HG02763 (cell line): ENCODE data around the gene ARFRP1.
"Not testable (repeated sequence)": the region's sequence is repeated elsewhere in the genome, so short reads cannot be mapped to it uniquely, and the experiment has no call there.

Experiments
- ATAC-seq: cut with Tn5 transposase; IDR thresholded peaks from one replicate; pipeline ENCODE4 v1.9.1; 2021; ENCODE audit warnings: mild to moderate bottlenecking, moderate library complexity; ENCODE audit not compliant: unreplicated experiment

Gene ARFRP1

GRCh38 chr20:63733579-63734081 is 25.9 kb upstream of the ARFRP1 start:
- ATAC-seq: no peak

GRCh38 chr20:63733117-63733516 is 25.3 kb upstream of the ARFRP1 start:
- ATAC-seq: no peak

GRCh38 chr20:63732118-63733095 is 24.6 kb upstream of the ARFRP1 start:
- no peak for ATAC-seq

- ATAC-seq: no peak
These were observed 23.6 kb upstream of the ARFRP1 start for GRCh38 chr20:63731410-63731809.

GRCh38 chr20:63730189-63730733 is 22.5 kb upstream of the ARFRP1 start:
- not testable (repeated sequence) for ATAC-seq

GRCh38 chr20:63722967-63723622 is 15.3 kb upstream of the ARFRP1 start:
- ATAC-seq: not testable (repeated sequence)

GRCh38 chr20:63718996-63719395 is 11.2 kb upstream of the ARFRP1 start:
- ATAC-seq: no peak

- no peak for ATAC-seq
These were observed 7.1 kb upstream of the ARFRP1 start for GRCh38 chr20:63714858-63715257.

- ATAC-seq: no peak
These were observed 4.4 kb upstream of the ARFRP1 start for GRCh38 chr20:63712191-63712590.

GRCh38 chr20:63711085-63711645 is 3.4 kb upstream of the ARFRP1 start:
- no peak for ATAC-seq

GRCh38 chr20:63709149-63709527 is 1.4 kb upstream of the ARFRP1 start:
- no peak for ATAC-seq

GRCh38 chr20:63708301-63709148 is 749 bp upstream of the ARFRP1 start:
- peak; percentile 11 for ATAC-seq

- ATAC-seq: peak; percentile 12
These were observed 771 bp downstream of the ARFRP1 start for GRCh38 chr20:63706852-63707557.

GRCh38 chr20:63706027-63706695 is 1.6 kb downstream of the ARFRP1 start:
- no peak for ATAC-seq

- no peak for ATAC-seq
These were observed 2.3 kb downstream of the ARFRP1 start for GRCh38 chr20:63705232-63706026.

- no peak for ATAC-seq
These were observed 3.0 kb downstream of the ARFRP1 start for GRCh38 chr20:63704749-63705117.

GRCh38 chr20:63703976-63704748 is 3.6 kb downstream of the ARFRP1 start:
- ATAC-seq: no peak
